ENCODE results near the gene INPP5F. TPM values are rescaled to one million over a fixed set of nuclear protein-coding genes. Genes with fewer than 3 reads are reported as not detected.

Gene INPP5F
- total and polyA plus RNA-seq, 4 donors: 6.9 to 23.9 (median 18.3) TPM

DNA sequence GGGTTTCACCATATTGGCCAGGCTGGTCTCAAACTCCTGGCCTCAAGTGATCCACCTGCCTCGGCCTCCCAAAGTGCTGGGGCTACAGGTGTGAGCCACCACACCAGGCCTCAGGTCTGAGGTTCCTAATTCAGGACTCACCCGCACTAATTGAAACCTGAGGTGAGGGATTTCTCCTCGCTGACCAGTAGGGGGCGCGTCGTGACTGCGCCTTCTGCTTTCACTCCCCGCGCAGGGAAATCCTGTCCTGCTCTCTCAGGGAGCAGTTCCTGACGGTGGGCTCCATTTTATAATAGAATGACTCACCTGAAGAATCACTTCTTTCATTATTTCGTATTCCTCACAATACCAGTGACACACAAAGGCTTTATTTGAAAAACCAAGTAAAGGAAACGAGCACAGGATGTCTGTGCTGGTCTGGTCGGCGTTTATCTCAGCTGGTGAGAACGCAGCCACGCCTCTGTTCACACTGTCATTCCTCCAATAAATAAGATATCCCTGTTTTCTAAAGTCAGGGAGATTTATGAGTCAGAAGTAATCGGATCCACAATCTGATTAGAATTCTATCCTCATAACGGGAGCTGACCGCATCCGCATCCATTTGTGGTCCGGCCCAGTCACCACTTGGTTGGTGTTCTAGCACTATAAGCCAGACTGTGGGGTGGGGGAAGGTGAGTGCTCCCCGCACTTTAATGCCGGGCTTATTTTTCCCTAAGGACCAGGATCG, 39.2 kb upstream of the INPP5F start:
- 19 to 21% methylated on average over 24 of the region's 24 CpGs for WGBS, 2 donors
- Histone ChIP-seq H3K9me3 (ENCODE audit: control insufficient read depth, low read length) (no peaks in the 10 kb centered on the region), H3K36me3 (ENCODE audit: control insufficient read depth in 1 of 2, insufficient read depth in 2 of 2, low read length in 1 of 2) (no peaks in the 10 kb centered on the region), H3K4me3 (ENCODE audit: low read length in 2 of 2) (no peak overlapping the region), H3K27ac (ENCODE audit: low read depth in 1 of 2, low read length in 2 of 2) (no peak overlapping the region), H3K27me3 (ENCODE audit: control insufficient read depth in 1 of 2, insufficient read depth in 2 of 2, low read length in 1 of 2) (no peaks in the 10 kb centered on the region), H3K4me1 (ENCODE audit: control insufficient read depth in 1 of 2, insufficient read depth in 2 of 2, low read length in 2 of 2) (no peaks in the 10 kb centered on the region)
- intact Hi-C loops (cut with DNase I): loop anchor here (1.0 to 10.0 kb wide), 3 partner anchors 48 to 176 kb away; no protein-coding TSS in a partner anchor
- ATAC-seq (ENCODE audit: low FRiP score) (peak; percentile 94), DNase-seq (peak; percentile 90 to 94)

GRCh38 chr10:119687192-119688032, 38.4 kb upstream of the INPP5F start:
- ATAC-seq (ENCODE audit: low FRiP score) (no peak), DNase-seq (no peak)
- no peak overlapping the region for H3K4me3 ChIP-seq (ENCODE audit: low read length in 2 of 2)
- no peaks in the 10 kb centered on the region for H3K36me3 ChIP-seq (ENCODE audit: control insufficient read depth in 1 of 2, insufficient read depth in 2 of 2, low read length in 1 of 2)
- no peak overlapping the region for H3K27ac ChIP-seq (ENCODE audit: low read depth in 1 of 2, low read length in 2 of 2)
- 75 to 79% methylated on average over 10 of the region's 10 CpGs for WGBS, 2 donors
- no peaks in the 10 kb centered on the region for H3K27me3 ChIP-seq (ENCODE audit: control insufficient read depth in 1 of 2, insufficient read depth in 2 of 2, low read length in 1 of 2)
- no peaks in the 10 kb centered on the region for H3K4me1 ChIP-seq (ENCODE audit: control insufficient read depth in 1 of 2, insufficient read depth in 2 of 2, low read length in 2 of 2)
- intact Hi-C loops (cut with DNase I): loop anchor here in 1 of 2 donors (5.0 to 10.0 kb wide), 2 partner anchors 47 to 175 kb away; no protein-coding TSS in a partner anchor
- no peaks in the 10 kb centered on the region for H3K9me3 ChIP-seq (ENCODE audit: control insufficient read depth, low read length)

GRCh38 chr10:119688033-119688508, 37.8 kb upstream of the INPP5F start:
- no peaks in the 10 kb centered on the region for H3K27me3 ChIP-seq (ENCODE audit: control insufficient read depth in 1 of 2, insufficient read depth in 2 of 2, low read length in 1 of 2)
- H3K27ac ChIP-seq (ENCODE audit: low read depth in 1 of 2, low read length in 2 of 2): no peak overlapping the region
- ATAC-seq (ENCODE audit: low FRiP score): no peak
- no peaks in the 10 kb centered on the region for H3K36me3 ChIP-seq (ENCODE audit: control insufficient read depth in 1 of 2, insufficient read depth in 2 of 2, low read length in 1 of 2)
- H3K4me1 ChIP-seq (ENCODE audit: control insufficient read depth in 1 of 2, insufficient read depth in 2 of 2, low read length in 2 of 2): no peaks in the 10 kb centered on the region
- no peak overlapping the region for H3K4me3 ChIP-seq (ENCODE audit: low read length in 2 of 2)
- intact Hi-C loops (cut with DNase I): loop anchor here in 1 of 2 donors (5.0 to 10.0 kb wide), 2 partner anchors 47 to 174 kb away; no protein-coding TSS in a partner anchor
- no peaks in the 10 kb centered on the region for H3K9me3 ChIP-seq (ENCODE audit: control insufficient read depth, low read length)
- 90 to 91% methylated on average over 4 of the region's 4 CpGs for WGBS, 2 donors
- no peak for DNase-seq

DNA sequence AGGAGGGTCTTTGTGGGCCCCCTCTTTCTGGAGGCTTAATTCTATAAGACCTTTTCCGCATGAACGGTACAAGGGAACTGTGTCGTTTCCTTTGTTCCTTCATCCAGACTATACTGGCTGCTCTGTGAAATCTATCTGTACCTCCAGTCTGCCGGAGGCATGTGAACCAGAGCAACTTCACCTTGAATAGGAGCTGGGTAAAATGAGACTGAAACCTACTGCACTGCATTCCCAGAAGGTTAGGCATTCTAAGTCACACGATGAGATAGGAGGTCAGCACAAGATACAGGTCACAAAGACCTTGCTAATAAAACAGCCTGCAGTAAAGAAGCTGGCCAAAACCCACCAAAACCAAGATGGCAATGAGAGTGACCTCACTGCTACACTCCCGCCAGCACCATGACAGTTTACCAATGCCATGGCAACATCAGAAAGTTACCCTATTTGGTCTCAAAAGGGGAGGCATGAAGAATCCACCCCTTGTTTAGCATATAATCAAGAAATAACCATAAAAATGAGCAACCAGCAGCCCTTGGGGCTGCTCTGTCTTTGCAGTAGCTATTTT, 36.8 kb upstream of the INPP5F start:
- H3K4me1 ChIP-seq (ENCODE audit: control insufficient read depth in 1 of 2, insufficient read depth in 2 of 2, low read length in 2 of 2): no peaks in the 10 kb centered on the region
- intact Hi-C loops (cut with DNase I): loop anchor here in 1 of 2 donors (5.0 to 10.0 kb wide), 2 partner anchors 46 to 173 kb away; no protein-coding TSS in a partner anchor
- 91% methylated on average over 6 of the region's 6 CpGs for WGBS, 2 donors

DNA sequence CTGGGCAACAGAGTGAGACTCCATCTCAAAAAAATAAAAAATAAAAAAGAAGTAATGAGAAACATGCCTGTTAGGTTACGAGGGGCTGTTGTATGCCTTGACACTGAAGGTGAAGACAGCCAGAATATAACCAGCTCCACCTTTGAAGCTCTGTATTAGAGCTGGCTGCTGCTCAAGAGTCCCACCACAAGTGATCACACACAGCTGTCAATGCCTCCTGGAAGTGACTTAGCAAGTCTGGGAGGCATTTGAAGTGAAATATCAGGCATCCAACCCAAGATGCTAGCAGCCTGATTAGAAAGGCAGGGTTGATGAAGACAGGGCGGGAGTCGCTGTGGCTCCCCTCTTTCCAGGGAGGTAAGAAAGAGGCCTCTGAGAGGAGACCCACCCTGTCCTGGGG, 34.1 kb upstream of the INPP5F start:
- H3K36me3 ChIP-seq (ENCODE audit: control insufficient read depth in 1 of 2, insufficient read depth in 2 of 2, low read length in 1 of 2): no peaks in the 10 kb centered on the region
- WGBS, 2 donors: 95 to 97% methylated on average over 3 of the region's 3 CpGs
- H3K9me3 ChIP-seq (ENCODE audit: control insufficient read depth, low read length): no peaks in the 10 kb centered on the region
- DNase-seq: no peak
- H3K27ac ChIP-seq (ENCODE audit: low read depth in 1 of 2, low read length in 2 of 2): no peak overlapping the region
- intact Hi-C loops (cut with DNase I): no loop called here
- ATAC-seq (ENCODE audit: low FRiP score): no peak
- no peak overlapping the region for H3K4me3 ChIP-seq (ENCODE audit: low read length in 2 of 2)
- H3K4me1 ChIP-seq (ENCODE audit: control insufficient read depth in 1 of 2, insufficient read depth in 2 of 2, low read length in 2 of 2): no peaks in the 10 kb centered on the region
- no peaks in the 10 kb centered on the region for H3K27me3 ChIP-seq (ENCODE audit: control insufficient read depth in 1 of 2, insufficient read depth in 2 of 2, low read length in 1 of 2)

More for the DNA sequence above, 36.8 kb upstream of the INPP5F start:
- ATAC-seq (ENCODE audit: low FRiP score): no peak
- no peak overlapping the region for H3K27ac ChIP-seq (ENCODE audit: low read depth in 1 of 2, low read length in 2 of 2)
- no peak overlapping the region for H3K4me3 ChIP-seq (ENCODE audit: low read length in 2 of 2)
- no peak for DNase-seq
- H3K27me3 ChIP-seq (ENCODE audit: control insufficient read depth in 1 of 2, insufficient read depth in 2 of 2, low read length in 1 of 2): no peaks in the 10 kb centered on the region
- no peaks in the 10 kb centered on the region for H3K9me3 ChIP-seq (ENCODE audit: control insufficient read depth, low read length)
- no peaks in the 10 kb centered on the region for H3K36me3 ChIP-seq (ENCODE audit: control insufficient read depth in 1 of 2, insufficient read depth in 2 of 2, low read length in 1 of 2)

DNA sequence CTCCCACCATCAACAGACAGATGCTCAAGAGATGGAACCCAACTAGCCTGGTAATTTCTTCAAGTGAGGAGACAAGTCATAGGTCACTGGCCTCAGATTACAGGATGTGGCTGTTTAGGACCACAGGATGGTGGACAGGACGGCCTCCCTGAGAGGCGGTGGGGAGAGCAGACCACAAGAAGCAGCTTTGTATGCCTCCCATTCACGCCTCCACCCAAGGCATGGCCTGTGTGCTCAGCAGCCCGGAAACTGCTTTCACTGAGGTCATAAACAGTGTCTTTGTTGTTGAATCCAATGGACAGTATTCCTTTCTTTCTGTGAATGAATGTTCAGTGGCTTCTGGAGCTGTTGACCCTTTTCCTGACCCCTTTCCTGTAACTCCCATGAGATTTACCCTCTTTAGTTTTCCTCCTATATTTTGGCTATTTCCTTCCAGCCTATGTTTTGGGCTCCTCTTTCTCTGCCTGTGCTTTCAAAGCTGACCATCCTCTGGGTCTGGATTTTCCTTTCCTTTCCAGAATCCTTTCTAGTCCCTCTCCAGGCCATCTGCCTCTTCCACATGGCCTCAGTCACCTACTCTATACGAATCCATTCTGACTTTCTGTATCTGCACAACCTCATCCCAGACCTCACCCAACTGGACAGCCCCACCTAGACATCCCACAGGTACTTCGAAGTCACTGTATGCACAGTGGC, 32.4 kb upstream of the INPP5F start:
- no peak overlapping the region for H3K4me3 ChIP-seq (ENCODE audit: low read length in 2 of 2)
- ATAC-seq (ENCODE audit: low FRiP score) (no peak), DNase-seq (no peak)
- intact Hi-C loops (cut with DNase I): no loop called here
- WGBS, 2 donors: 76 to 79% methylated on average over 6 of the region's 6 CpGs
- no peaks in the 10 kb centered on the region for H3K4me1 ChIP-seq (ENCODE audit: control insufficient read depth in 1 of 2, insufficient read depth in 2 of 2, low read length in 2 of 2)
- H3K36me3 ChIP-seq (ENCODE audit: control insufficient read depth in 1 of 2, insufficient read depth in 2 of 2, low read length in 1 of 2): no peaks in the 10 kb centered on the region
- H3K27ac ChIP-seq (ENCODE audit: low read depth in 1 of 2, low read length in 2 of 2): no peak overlapping the region
- H3K27me3 ChIP-seq (ENCODE audit: control insufficient read depth in 1 of 2, insufficient read depth in 2 of 2, low read length in 1 of 2): no peaks in the 10 kb centered on the region
- H3K9me3 ChIP-seq (ENCODE audit: control insufficient read depth, low read length): no peaks in the 10 kb centered on the region

- no peak for ATAC-seq (ENCODE audit: low FRiP score)
- DNase-seq: no peak
- no peaks in the 10 kb centered on the region for H3K4me1 ChIP-seq (ENCODE audit: control insufficient read depth in 1 of 2, insufficient read depth in 2 of 2, low read length in 2 of 2)
- no peaks in the 10 kb centered on the region for H3K9me3 ChIP-seq (ENCODE audit: control insufficient read depth, low read length)
- H3K27me3 ChIP-seq (ENCODE audit: control insufficient read depth in 1 of 2, insufficient read depth in 2 of 2, low read length in 1 of 2): no peaks in the 10 kb centered on the region
- WGBS, 2 donors: 87 to 90% methylated on average over 7 of the region's 7 CpGs
- intact Hi-C loops (cut with DNase I): no loop called here
- H3K27ac ChIP-seq (ENCODE audit: low read depth in 1 of 2, low read length in 2 of 2): no peak overlapping the region
- no peaks in the 10 kb centered on the region for H3K36me3 ChIP-seq (ENCODE audit: control insufficient read depth in 1 of 2, insufficient read depth in 2 of 2, low read length in 1 of 2)
- H3K4me3 ChIP-seq (ENCODE audit: low read length in 2 of 2): no peak overlapping the region
Observed at GRCh38 chr10:119694608-119695007, 31.2 kb upstream of the INPP5F start.

GRCh38 chr10:119700321-119700954, 25.4 kb upstream of the INPP5F start:
- Histone ChIP-seq H3K4me3 (ENCODE audit: low read length in 2 of 2) (no peak overlapping the region), H3K4me1 (ENCODE audit: control insufficient read depth in 1 of 2, insufficient read depth in 2 of 2, low read length in 2 of 2) (no peaks in the 10 kb centered on the region), H3K27ac (ENCODE audit: low read depth in 1 of 2, low read length in 2 of 2) (no peak overlapping the region), H3K36me3 (ENCODE audit: control insufficient read depth in 1 of 2, insufficient read depth in 2 of 2, low read length in 1 of 2) (no peaks in the 10 kb centered on the region), H3K27me3 (ENCODE audit: control insufficient read depth in 1 of 2, insufficient read depth in 2 of 2, low read length in 1 of 2) (no peaks in the 10 kb centered on the region), H3K9me3 (ENCODE audit: control insufficient read depth, low read length) (no peaks in the 10 kb centered on the region)
- DNase-seq: no peak
- ATAC-seq (ENCODE audit: low FRiP score): no peak
- intact Hi-C loops (cut with DNase I): no loop called here
- 91 to 94% methylated on average over 4 of the region's 4 CpGs for WGBS, 2 donors
